NCI-H1417 treated with DMSO at 0.1 percent for 48 hours (cell line): ENCODE data around the gene UBXN7.
A peak's percentile ranks its signal among the peaks of the same experiment; 100 is the strongest.
"Not testable (repeated sequence)": the region's sequence is repeated elsewhere in the genome, so short reads cannot be mapped to it uniquely, and the experiment has no call there.

Experiments used
- DNase-seq: peaks from one replicate; lab custom pipeline; 2025; lab: John Stamatoyannopoulos, UW

Gene UBXN7

DNA sequence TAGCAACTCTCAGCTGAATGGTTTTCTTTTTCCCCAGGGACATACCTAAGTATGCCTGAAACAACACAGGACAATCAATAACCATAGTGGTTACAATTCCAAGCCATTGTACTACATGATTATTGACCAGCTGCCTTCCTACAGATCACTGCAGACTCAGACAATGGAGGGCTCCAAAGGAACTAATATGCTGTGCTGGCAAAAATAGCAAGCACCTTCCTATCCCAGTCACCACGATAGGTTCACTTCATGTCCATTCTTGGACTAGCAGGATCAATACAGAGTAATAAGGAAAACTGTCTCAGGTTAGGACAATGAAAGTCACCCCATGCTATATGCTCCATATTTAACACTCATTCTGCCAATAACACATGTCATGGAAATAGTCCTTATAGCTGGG lies 76.6 kb downstream of the UBXN7 start:
- no peak for DNase-seq

DNA sequence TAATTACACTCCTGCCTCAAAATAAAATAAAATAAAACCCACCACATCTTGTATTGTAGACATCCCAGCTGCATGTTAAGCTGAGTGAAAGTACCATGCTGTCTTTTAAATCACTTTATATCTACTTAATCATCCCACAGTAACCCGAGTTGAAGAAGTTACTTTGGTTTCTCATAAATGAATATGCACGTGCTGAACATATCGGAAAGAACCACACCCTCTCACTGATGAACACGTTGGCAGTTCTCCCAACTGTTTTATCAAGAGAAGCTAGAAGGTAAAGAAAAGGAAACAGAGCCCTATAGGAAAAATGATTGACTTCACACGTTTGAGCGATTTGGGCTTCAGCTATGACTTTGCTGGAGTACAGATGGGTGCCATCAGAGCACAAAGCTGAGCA lies 78.1 kb downstream of the UBXN7 start:
- DNase-seq: no peak

DNA sequence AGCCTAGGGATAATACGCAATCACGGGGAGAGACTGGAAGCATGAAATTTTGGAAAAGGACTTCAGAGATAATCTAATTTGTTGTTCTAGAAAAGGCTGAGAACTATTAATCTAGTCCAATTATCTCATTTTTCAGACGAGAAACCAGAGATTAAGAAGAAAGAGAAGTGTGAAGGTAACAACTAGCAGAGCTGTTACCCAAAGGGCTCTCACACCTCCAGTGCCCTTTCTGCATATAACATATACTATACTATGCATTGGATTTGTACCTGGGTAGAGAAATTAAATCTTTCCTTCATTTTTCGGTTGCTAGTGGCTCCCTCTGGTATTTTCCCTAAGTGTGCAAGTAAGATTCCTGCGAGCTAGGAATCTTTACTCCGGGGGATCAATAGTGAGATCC lies 80.7 kb downstream of the UBXN7 start:
- no peak for DNase-seq

DNA sequence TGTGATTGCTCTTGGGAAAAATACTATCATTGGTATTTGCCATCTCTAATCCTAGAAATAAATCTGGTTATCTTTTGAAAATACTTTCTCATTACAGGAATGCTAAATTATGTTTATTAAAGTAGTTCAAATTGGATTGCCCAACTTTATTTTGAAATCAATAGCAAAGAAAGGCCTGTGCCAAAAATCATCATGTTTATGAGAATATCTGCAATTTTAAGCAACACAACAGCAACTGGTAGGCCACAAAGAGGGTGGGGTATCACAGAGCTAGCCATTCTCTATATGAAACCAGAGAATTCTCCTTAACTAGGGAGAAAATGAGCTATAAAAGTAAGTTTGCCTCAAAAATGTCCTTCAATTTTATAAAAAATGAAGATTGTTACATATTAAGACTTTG lies 82.2 kb downstream of the UBXN7 start:
- DNase-seq: no peak

DNA sequence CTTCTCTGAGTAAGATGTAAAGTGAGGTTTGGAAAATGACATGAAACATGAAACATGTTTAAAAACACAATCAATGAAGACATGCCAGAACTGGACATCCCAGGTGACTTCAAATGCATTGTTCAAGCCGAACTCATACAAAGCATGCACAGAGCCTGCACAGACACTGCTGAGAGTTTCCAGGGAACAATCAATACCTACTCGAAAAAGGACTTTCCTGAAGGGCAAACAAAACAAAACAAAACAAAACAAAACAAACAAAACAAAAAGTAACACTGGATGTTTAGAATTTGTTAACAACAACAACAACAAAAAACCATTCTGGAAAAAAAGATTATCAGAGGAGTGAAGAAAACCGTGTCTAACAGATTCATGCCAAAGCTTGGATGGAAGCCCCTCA lies 83.5 kb downstream of the UBXN7 start:
- DNase-seq: no peak

DNA sequence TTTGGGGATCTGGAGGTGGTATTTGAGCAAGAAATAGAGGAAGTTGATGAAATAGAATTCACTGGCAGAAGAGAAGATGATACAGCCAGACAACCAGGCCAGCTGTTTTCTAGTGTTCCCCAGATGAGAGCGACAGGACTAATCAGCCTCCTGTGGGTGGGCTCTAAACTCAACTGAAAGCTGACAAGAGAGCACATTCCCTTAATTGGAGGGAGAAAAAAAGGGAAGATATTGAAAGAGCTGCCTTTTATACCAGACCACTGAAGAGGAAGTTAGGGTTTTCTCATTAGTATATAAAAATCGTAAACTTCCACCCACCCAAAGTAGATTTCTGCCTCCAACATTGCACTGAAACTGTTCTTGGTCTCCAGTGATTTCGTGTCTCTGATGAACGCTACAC lies 87.6 kb downstream of the UBXN7 start:
- no peak for DNase-seq

DNA sequence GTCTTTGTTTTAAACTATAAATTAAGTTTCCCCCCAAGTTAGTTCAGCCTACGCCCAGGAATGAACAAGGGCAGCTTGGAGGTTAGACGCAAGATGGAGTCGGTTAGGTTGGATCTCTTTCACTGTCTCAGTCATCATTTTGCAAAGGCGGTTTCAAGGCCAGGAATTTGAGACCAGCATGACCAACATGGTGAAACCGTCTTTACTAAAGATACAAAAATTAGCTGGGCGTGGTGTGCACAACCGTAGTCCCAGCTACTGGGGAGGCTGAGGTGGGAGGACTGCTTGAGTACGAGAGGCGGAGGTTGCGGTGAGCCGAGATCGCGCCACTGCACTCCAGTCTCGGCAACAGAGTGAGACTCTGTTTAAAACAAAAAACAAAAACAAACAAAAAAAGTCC lies 88.3 kb downstream of the UBXN7 start:
- DNase-seq: not testable (repeated sequence)

DNA sequence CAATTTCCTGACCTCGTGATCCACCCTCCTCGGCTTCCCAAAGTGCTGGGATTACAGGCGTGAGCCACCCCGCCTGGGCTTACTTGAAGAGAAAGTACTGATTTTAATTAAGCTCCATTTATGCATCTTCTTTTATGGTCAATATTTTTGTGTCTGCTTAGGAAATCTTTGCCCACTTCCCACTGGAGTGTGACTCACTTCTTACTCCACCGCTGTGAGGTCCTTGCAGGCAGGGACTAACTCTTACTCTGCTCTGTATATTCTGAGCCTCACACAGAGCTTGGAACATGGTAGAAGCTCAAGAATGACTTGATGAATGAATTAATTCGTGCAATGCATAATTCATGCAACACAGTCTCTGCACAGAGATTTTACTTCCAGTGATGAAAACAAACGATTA lies 91.1 kb downstream of the UBXN7 start:
- no peak for DNase-seq

DNA sequence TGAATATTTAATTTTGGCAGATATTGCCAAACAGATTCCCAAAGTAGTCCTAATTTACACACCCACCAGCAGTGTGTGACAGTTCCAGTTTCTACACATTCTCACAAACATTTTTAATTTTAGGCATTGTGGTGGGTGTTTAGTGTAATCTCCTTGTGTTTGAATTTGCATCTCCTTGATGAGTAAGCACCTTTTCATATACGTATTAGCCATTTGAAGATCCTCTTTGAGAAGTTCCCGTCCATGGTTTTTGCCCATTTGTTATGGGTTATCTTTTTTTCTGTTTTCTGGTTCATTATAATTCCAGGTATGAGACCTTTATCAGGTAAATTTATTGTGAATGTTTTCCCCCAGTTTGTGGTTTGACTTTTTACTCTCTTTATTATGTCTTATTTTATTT lies 91.8 kb downstream of the UBXN7 start:
- no peak for DNase-seq

DNA sequence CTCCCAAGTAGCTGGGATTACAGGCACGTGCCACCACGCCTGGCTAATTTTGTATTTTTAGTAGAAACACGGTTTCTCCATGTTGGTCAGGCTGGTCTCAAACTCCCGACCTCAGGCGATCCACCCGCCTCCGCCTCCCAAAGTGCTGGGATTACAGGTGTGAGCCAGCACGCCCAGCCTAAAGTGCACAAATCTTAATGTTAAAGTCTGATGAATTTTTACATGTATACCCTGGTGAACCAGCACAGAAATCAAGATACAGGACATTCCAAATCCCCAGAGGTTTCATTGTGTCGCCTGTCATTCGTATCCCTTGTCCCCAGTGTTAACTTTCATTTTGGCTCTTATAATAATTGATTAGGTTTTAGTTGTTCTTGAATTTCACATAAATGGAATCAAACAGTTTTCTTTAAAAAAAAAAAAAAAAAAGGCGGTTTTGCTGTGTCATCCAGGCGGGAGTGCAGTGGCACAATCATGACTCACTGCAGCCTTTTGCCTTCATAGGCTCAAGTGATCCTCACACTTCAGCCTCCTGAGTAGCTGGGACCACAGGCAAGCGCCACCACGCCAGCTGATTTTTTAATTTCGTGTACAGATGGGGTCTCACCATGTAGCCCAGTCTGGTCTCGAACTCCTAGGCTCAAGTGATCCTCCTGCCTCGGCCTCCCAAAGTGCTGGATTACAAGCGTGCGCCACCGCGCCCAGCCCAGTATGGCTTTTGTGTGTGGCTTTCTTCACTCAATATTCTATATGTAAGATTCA lies 92.6 kb downstream of the UBXN7 start:
- no peak for DNase-seq

DNA sequence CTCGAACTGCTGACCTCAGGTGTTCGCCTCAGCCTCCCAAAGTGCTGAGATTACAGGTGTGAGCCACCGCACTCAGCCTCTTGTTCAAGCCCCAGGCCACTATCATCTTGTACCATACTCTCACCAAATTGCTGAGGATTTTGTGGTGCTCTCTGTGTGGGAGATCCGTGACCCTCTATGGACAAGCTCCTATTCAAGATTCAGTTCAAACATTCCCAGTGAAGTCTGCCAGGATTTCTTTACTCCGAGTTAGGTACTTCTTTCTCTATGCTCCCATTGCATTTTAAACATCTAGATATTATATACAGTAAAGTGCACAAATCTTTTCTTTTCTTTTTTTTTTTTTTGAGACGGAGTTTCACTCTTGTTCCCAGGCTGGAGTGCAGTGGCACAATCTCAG lies 93.2 kb downstream of the UBXN7 start:
- DNase-seq: no peak

DNA sequence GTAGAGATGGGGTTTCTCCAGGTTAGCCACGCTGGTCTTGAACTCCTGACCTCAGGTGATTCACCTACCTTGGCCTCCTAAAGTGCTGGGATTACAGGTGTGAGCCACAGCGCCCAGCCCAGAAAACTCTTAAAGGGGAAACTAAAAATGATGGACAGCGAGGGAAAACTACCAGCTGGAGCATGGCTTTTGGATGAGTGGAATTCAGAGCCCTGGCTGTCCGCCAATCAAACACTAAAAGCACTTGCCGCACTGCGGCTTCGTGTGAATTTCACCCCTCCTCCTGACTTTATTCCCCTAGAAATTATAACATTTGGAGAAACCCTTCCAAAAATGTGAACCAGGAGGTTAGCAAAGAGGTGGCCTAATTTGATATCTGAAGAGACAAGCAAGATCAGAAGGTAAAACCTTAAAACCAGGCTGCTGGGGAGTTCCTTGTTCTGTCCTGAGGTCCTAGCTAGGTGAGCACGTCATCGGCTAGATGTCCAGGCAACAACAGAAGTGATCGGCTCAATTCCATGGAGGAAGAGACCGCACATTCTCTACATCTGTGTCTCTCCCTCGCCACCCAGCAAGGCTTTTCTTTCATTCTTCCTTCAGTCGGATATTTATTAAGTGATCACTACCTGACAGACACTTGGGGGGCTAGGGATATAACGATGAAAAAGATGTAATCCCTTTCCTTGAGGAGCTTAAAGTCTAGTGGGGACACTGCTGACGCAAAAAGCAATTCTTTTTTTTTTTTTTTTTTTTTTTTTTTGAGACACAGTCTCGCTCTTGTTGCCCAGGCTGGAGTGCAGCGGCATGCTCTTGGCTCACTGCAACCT lies 95.7 kb downstream of the UBXN7 start:
- DNase-seq: no peak

DNA sequence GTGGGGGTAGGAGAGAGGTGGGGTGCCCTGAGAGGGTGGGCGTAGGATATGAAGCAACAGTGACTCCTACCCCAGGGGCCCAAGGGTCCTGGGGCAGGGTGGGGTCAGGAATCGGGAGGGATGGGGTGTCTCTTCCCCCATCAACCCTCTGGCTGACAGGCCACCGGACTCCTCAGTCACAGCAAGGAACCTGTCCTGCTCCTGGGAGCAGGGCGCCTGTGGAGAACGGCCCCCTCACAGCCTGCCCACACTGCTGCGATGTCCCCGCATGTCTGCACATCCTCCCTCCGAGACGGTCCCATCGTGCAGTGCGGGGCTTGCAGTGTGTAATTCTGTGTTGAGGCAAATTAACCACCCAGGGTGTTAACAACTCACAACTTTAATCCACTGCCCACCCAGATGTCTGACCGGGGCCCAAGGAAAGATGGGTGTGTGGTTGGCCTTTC lies 96.7 kb downstream of the UBXN7 start:
- no peak for DNase-seq

DNA sequence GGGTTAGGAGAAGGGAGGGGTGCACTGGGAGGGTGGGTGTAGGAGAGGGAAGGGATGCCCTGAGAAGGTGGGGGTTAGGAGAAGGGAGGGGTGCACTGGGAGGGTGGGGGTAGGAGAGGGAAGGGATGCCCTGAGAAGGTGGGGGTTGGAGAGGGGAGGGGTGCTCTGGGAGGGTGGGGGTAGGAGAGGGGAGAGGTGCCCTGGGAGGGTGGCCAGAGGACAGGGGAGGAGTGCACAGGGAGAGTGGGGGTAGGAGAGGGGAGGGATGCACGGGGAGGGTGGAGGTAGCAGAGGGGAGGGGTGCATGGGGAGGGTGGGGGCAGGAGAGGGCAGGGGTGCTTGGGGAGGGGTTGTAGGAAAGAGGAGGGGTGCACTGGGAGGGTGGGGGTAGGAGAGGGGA lies 97.2 kb downstream of the UBXN7 start:
- no peak for DNase-seq

DNA sequence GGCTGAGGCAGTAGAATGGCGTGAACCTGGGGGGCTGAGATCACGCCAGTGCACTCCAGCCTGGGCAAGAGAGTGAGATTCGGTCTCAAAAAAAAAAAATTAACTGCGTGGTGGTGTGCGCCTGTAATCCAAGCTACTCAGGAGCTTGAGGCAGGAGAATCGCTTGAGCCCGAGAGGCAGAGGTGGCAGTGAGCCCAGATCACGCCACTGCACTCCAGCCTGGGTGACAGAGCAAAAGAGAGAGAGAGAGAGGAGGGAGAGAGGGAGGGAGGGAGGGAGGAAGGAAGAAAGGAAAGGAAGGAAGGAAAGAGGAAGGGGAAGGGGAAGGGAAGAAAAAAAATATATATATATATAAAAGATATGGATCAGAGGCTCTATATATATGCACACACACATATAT lies 100.1 kb downstream of the UBXN7 start:
- no peak for DNase-seq

DNA sequence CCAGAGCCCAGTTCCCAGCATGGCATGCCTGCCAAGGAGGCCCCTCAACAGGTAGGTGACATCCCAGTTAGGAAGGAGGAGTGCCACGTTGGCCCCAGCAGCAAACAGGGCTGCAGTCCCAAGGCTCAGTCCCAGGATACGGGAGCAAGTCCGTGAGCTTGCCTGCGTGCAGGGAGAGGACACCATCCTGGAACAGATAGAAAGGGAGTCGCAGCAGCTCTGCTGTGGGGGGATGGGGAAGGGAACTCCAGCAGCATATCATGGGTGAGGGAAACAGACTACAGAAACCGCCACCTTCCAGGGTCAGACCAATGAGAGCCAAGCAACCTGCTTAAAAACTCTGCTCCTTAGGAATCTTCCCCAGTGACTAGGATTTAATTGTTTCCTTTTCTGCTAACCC lies 104.8 kb downstream of the UBXN7 start:
- no peak for DNase-seq

DNA sequence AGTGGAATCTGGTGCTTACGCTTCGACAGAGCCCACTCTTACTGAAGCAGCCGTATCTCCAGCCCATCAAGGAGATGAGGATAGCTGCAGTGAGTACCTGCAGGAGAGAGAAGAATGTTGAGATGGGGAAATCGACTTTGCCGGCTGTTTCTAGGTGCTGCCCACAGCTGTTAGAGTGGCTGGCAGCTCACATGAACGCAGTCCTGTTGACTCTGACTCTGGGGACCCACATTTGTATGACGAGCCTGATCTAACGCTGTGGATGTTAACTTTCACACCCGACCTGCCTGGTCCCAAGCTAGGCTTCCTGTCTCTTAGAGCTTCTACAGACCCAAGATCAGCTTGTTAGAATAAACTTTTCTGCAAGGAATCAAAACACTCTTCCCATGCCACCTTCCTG lies 105.3 kb downstream of the UBXN7 start:
- DNase-seq: no peak

DNA sequence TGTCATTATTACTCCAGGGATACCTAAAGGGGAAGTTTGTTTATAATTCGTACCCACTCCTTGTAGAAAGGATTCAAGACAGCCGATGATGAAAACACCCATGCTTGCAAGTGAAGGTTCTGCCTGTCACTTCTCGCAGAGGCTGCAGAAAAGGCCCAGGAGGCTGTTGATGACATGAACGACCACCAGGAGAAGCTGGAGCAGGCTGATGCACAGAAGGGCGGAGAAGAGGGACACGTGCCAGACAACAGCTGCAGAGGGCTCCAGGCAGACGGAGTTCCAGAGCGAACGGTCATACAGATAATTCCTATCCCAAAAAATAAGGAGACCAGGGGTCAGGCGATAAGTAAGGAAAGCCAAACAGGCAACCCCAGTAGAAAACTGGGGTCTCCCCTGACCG lies 108.5 kb downstream of the UBXN7 start:
- no peak for DNase-seq

DNA sequence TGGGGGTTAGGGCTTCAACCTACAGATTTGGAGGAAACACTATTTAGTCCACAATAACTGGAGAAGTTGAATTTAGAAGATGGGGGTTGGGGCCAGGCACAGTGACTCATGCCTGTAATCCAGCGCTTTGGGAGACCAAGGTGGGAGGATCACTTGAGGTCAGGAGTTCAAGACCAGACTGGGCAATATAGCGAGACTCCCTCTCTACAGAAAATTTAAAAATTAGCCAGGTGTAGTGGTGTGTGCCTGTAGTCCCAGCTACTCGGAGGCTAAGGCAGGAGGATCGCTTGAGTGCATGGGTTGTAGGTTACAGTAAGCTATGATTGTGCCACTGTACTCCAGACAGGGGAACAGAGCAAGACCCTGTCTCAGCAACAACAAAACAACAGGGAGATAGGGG lies 109.2 kb downstream of the UBXN7 start:
- no peak for DNase-seq

DNA sequence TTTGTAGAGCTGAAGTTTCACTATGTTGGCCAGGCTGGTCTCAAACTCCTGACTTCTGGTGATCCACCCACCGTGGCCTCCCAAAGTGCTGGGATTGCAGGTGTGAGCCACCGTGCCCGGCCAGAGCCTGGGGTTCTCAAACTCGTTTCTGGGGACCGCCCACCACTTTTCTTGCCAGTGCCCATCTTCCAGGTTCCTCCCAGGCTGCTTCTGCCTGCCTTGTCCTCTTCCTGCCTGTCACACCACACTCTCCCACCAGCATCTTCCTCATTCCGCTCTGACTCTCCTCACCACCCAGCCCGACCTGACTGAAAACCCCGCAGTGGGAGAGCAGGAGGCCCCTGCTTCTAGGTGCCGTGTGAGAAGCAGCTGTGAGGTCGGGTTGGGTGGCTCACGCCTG lies 111.1 kb downstream of the UBXN7 start:
- no peak for DNase-seq

DNA sequence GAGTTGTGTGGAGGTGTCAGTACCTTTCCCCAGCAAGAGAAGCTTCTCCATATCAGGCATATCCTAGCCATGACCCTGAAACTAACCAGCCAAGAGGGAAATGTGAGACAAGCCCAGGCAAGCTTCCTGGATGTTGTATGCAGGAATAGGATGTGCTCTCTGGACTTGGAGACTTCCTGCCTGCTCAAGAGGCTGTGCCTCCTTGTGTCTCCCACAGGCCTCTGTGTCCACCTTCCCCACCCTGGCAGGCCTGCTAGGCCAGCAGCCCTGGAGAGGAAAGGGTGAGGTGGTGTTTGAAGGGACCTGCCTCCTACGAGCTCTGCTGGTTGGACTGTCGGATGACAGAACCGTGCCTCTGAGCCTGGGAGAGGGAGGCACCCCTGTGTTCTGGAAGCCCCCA lies 112.1 kb downstream of the UBXN7 start:
- no peak for DNase-seq

DNA sequence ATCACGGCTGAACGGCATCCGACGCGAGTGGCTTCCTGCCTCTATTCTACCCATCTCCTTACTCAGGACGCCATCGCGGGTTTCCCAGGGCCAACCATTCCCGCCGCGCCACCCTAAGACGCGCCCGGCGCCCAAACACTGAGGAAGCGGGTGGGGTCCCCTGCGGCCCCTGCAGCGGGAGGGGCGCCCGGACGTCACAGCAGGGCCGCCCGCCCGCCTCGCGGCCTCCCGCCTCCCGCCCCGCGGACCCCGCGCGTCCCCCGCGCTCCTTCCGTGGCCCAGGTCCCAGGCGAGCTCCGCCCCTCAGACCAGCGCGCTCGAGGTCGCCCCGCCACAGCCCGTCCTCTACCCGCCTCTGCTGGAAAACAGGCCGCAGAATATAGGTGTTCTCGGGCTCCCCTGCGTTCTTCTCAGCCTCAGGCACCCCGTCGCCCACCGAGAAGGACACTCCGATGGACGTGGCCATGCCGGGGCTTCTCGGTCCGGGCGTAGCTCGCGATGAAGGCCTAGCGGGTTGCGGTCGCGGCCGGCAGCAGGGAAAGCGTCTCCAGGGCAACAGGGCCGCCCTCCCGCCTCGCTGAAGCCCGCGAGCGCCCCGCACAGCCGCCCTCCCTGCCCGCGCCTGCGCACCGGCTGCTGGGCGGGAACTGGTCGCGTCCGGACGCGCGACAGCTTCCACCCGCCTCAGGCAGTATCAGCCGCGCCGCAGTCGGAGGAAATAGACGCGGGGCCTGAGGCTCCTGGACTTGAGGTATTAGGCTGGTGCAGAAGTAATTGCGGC lies 114.3 kb downstream of the UBXN7 start, which contains the start of gene DYNLT2B:
Gene DYNLT2B, minus strand, starts transcription at position 554 of the 781 bp plus-strand sequence. Its CDS starts 88 bp downstream, at position 466.
- peak; percentile 74 for DNase-seq
